Measurements from ENCODE around the gene NF2. TPM values are rescaled to one million over a fixed set of nuclear protein-coding genes. Genes with fewer than 3 reads are reported as not detected.

NF2 gene
- total RNA-seq, 1 donor from 2014 or later = 60.1 TPM

- intact Hi-C loops (cut with micrococcal nuclease) = loop anchor here (2.0 to 5.0 kb wide), 2 partner anchors 304 to 387 kb away; no protein-coding TSS in a partner anchor
Observed at GRCh38 chr22:29700206-29700899, 96.9 kb downstream of the NF2 start.

DNA sequence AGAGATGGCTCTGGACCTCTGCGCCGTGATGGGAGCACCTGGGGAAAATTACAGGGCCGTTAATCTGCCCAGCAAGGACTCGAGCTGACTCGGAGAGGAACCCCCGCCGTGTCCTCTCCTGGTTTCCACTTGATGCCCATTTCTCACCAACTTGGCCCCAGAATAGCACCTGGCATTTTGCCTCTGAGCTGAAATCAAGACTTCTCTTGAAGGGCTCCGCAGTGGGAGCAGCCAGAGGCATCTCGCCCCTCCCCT is 97.4 kb downstream of the NF2 start:
- intact Hi-C loops (cut with micrococcal nuclease) = loop anchor here (1.0 to 5.0 kb wide), 3 partner anchors 66 to 386 kb away; partner anchors contain the start of genes UQCR10 and ZMAT5

- intact Hi-C loops (cut with micrococcal nuclease) = loop anchor here (1.0 to 5.0 kb wide), 3 partner anchors 66 to 386 kb away; partner anchors contain the start of genes UQCR10 and ZMAT5
Observed at GRCh38 chr22:29701155-29701999, 97.9 kb downstream of the NF2 start.

GRCh38 chr22:29702000-29702930 is 98.8 kb downstream of the NF2 start:
- intact Hi-C loops (cut with micrococcal nuclease) = loop anchor here (1.0 to 5.0 kb wide), 3 partner anchors 65 to 385 kb away; partner anchors contain the start of genes UQCR10 and ZMAT5

- intact Hi-C loops (cut with micrococcal nuclease) = loop anchor here (5.0 kb wide), 1 partner anchor 384 kb away; no protein-coding TSS in a partner anchor
Observed at GRCh38 chr22:29702931-29703501, 99.6 kb downstream of the NF2 start.

DNA sequence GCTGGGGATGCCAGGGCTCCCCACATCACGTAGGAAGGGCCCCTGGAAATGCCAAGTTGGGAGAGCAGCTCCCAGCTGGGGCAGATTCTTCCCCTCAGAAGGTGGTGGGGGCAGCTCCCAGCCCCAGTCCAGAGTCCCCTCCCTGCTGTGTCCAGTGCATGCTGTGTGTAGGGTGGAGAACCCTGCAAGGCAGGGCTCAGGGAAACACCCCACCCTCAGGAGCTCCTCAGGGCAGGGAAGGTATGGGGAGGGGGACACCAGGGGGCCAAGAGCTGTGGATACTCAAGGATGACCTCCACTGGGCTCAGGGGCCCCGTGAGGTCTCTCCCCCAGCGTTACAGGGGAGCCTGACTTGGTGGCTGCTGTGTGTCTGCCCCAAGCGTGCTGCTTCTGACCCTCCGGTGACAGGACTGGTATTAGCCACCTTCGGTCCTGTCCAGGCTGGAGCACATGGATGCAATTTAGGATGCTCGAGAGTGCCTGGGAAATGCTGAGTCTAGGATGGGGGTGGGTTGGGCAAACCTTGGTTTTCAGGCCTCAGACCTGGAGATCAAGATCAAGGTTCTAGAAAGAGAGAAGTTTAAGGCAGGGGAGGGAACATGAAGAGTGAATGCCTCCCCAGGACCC is 100.2 kb downstream of the NF2 start:
- intact Hi-C loops (cut with micrococcal nuclease) = loop anchor here (5.0 kb wide), 1 partner anchor 384 kb away; no protein-coding TSS in a partner anchor

DNA sequence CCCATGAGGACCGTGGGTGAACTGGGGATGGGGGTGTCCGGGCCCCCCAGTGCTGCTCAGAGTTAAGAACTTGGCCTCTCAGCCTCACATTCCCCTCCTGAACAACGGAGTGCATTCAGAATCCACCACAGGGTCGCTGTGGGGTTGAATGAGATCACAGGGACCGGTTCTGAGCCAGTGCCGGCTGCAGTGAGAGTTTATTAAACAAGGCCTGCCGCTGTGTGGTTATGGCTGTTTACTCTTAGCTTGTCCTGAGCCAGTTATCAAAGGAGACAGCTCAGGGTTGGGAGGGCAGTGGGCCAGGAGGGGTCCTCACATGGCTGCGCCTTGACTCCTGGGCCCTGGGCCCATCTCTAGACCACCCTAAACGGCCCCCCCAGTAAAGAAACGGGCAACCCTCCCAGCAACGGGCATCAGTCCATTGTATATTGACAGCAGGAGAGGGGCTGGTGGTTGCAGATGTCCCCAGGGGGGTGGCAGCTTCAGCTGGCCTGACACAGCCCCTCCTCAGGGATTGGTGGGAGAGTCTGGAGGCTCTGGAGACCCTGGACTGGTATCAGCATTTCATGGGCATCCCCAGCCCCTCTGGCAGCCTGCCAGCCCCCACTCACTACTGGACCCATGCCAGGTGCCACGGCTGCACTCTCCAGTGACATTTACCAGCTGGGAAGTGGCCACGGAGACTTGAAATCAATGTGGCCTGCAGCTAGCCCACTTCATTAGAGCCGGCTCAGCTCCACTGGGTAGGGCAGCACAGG is 101.3 kb downstream of the NF2 start:
- intact Hi-C loops (cut with micrococcal nuclease) = loop anchor here (5.0 kb wide), 1 partner anchor 383 kb away; no protein-coding TSS in a partner anchor

GRCh38 chr22:29705651-29706050 is 102.2 kb downstream of the NF2 start:
- intact Hi-C loops (cut with micrococcal nuclease) = no loop called here

- intact Hi-C loops (cut with micrococcal nuclease) = no loop called here
Observed at GRCh38 chr22:29706486-29706885, 103.1 kb downstream of the NF2 start.

- intact Hi-C loops (cut with micrococcal nuclease) = no loop called here
Observed at GRCh38 chr22:29707010-29707409, 103.6 kb downstream of the NF2 start.

DNA sequence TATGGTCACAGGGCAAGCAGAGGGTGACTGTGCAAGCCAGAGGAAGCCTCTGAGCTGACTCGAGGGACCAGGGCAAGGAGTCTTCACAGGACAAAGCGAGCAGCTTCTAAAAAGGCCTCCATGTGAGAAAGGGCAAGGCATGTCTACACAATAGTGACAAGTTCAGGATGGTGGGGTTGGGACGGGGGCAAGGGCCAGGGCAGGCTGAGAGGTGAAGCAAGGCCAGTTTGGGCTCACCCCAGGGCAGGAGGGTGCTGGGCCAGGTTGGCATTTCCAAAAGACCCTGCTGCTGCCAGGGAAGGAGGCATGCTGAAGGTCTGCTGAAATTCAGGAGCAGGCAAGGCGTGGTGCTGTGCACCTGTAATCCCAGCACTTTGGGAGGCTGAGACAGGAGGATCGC is 104.0 kb downstream of the NF2 start:
- intact Hi-C loops (cut with micrococcal nuclease) = no loop called here

DNA sequence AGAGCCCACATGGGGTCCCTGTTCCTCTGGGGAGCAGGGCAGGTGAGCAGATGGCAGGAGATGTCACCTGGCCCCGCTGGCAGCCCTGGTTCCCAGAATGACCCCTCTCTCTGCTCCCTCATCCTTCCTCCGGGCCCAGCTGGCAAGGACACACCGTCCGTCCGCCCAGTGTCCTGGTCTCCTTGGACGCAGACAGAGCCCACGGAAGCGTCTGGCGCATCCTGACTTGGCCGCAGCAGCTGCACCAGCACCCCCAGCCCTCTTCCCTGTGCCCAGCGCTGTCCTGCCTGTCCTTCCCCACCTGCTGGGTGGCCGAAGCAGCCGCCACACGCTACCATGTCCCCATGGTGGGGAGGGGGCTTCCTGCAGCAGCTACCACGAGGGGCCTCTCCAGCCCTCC is 106.8 kb downstream of the NF2 start:
- intact Hi-C loops (cut with micrococcal nuclease) = no loop called here

DNA sequence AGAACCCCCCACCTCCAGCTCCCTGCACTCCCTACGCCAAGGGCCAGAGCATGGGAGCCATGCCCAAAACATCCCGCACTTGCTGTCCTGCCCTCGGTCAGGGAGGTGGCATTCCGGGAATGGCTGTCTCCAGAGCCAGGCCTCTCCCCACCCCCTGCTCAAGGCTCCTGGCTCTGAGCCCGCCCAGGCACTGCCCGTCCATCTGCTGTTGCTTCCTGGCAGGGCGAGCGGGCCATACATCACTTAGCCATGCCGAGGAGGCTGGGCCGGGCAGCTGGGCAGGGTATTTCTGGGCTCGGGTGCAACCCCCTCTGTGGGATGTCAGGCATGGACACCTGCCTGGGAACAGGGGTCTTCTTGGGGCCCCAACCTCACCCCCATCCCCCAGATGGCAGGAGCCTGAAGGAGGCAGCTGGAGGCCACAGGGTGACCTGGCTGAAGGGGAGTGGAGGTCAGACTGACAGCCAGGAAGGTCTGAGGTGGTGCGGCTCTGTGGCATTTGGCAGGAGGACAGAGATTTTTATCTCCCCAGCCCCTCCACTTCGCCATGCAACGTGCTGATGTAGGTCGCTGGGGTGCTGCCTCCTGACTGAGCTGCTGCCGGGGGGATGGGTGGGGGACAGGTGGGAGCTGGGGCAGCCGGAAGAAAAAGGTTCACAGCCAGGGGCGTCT is 107.6 kb downstream of the NF2 start:
- intact Hi-C loops (cut with micrococcal nuclease) = no loop called here

DNA sequence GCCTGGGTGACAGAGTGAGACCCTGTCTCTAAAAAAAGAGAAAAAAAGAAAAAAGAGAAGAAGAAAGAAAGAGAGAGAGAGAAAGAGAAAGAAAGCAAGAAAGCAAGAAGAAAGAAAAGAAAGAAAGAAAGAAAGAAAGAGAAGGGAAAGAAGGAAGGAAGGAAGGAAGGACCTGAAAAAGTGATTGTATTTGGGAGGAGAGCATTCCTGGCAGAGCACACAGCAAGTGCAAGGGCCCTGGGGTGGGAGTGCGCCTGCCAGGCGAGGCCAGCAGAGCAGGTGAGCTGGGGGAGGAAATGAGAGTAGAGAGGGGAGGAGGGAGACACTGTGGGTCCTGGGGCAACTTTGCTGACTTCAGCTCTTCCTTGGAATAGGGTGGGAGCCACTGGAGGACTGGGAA is 108.7 kb downstream of the NF2 start:
- intact Hi-C loops (cut with micrococcal nuclease) = no loop called here

DNA sequence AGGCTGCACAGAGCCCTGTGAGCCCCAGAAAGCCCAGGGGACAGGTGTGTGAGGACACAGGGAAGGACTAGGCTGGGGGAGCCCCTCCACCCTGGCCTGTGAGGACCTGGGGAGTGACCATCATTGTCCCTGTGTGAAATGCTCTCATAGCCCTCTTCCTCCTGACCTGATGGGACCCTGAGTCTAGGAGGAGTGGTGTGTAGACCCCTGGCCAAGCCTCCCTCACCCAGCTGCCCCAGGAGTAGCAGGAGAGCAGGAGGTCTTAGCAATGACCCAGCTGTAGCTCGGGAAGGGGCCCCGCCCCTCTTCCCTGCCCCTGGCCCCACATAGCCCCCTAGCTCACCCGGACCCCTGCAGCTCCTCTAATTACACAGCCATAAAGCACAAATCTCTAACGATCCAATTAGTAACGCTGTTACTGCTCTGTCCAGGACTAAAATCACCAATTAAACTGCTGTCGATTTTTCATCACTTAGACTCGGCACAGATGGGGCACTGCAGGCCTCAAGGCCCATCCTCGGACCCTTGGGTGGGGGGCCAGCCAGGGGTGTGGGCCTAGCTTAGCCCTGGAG is 109.8 kb downstream of the NF2 start:
- intact Hi-C loops (cut with micrococcal nuclease) = no loop called here

GRCh38 chr22:29715240-29715639 is 111.8 kb downstream of the NF2 start:
- intact Hi-C loops (cut with micrococcal nuclease) = no loop called here

DNA sequence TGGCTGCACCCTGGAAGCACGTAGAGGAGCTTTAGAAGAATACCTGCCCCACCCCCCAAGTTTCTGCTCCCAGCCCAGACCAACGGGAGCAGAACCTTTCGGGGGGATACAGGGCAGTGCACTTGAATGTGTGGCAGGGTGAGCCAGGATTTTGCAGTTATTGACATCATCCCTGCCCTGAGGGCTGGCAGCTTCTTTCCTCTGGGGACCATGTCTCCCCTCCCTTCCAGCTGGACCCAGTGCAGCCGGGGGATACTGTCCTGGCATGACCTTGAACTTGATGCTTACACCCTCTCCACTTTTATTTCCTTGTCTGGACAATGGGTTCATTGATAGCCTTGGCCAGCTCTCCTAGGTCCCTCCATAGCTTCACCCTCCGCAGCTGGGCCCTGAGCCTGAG is 112.3 kb downstream of the NF2 start:
- intact Hi-C loops (cut with micrococcal nuclease) = no loop called here

DNA sequence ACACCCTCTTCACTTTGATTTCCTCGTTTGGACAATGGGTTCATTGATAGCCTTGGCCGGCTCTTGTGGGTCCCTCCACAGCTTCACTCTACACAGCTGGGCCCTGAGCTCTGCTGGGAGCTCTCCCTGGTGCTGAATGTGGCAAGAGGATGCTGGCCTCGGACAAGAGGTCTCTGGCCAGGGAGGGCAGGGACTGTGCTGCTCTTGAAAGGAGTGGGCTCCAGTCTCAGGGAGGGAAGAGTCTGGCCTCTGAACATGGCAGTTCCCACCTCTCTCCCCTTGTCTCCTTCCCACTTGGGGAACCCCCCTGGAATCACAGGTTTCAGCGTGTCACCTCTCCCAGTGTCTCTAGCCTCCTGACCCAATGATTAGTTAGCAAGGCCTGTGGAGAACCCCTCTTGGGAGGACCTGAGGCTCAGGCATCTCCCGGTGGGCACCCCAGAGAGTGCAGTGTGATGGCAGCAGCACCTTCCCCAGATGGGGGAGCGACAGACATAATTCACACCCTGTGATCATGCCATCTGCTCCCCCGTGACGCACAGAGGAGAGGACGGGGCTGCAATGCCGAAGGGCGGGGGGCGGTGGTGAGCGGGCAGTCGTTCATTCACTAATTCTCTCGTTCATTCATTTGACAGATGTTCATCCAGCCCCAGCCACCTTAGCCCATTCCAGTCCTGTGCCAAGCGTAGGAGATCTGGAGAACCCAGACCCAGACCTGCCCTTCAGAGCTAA is 113.5 kb downstream of the NF2 start:
- intact Hi-C loops (cut with micrococcal nuclease) = no loop called here

All from T-helper 1 cell treated with Interleukin-12 subunit alpha and Interleukin-12 subunit beta and Interleukin-4 antibody, amounts not matched to agents 30 ng/mL and 1 ng/mL, for 36 hours (primary cell).